ENCODE results near the gene MARVELD3. TPM values are rescaled to one million over a fixed set of nuclear protein-coding genes. Genes with fewer than 3 reads are reported as not detected.

The MARVELD3 gene
- total RNA-seq, 1 experiment from 2014 or later, result 7.4 TPM

- no peak overlapping the region for H3K4me2 ChIP-seq (ENCODE audit: low read length)
- BruUV-seq (replicated peaks), result no TSS peak
- H3K9me2 ChIP-seq (replicated peaks; ENCODE audit: low read length), result no peaks in the 10 kb centered on the region
- ChIA-PET POLR2A (ENCODE audit: unreplicated experiment) (no interaction called here), CTCF (no interaction called here)
- H4K20me1 ChIP-seq (ENCODE audit: low read length), result no peaks in the 10 kb centered on the region
- ATAC-seq, result no peak
- no peaks in the 10 kb centered on the region for H3K9me3 ChIP-seq (ENCODE audit: low read length)
- TF ChIP-seq EZH2phosphoT487 (IDR thresholded peaks at IDR 0.05; ENCODE audit: borderline replicate concordance, low read length) (no peak), EZH2 (IDR thresholded peaks at IDR 0.05; ENCODE audit: low read length, unreplicated experiment) (no peak), CTCF (conservative IDR thresholded peaks at IDR 0.05; ENCODE audit: low read depth, low read length) (no peak)
- no peaks in the 10 kb centered on the region for H3K4me1 ChIP-seq (ENCODE audit: insufficient read depth, low read length)
- DNase-seq, result no peak
- H3K27me3 ChIP-seq (ENCODE audit: low read length), result no peaks in the 10 kb centered on the region
- no peak overlapping the region for H2AFZ ChIP-seq (ENCODE audit: low read length)
- no peaks in the 10 kb centered on the region for H3K79me2 ChIP-seq (ENCODE audit: low read length)
- no peaks in the 10 kb centered on the region for H3F3A ChIP-seq (ENCODE audit: low read length, unreplicated experiment)
- no peak overlapping the region for H3K27ac ChIP-seq (ENCODE audit: low read length)
- intact Hi-C loops (cut with micrococcal nuclease), result no loop called here
- no peak overlapping the region for H3K9ac ChIP-seq (ENCODE audit: low read length)
- H3K36me3 ChIP-seq (ENCODE audit: low read depth, low read length), result 0 out of 2 replicates have a peak, but pooled peaks cover 7% of the 10 kb centered on the region
- no peak overlapping the region for H3K4me3 ChIP-seq (ENCODE audit: low read length)
Observed at GRCh38 chr16:71647391-71647790, 21.4 kb downstream of the MARVELD3 start.

GRCh38 chr16:71648162-71648561 is 22.2 kb downstream of the MARVELD3 start:
- no peak overlapping the region for H2AFZ ChIP-seq (ENCODE audit: low read length)
- ChIA-PET POLR2A (ENCODE audit: unreplicated experiment) (no interaction called here), CTCF (no interaction called here)
- DNase-seq (no peak), ATAC-seq (no peak)
- H3K27me3 ChIP-seq (ENCODE audit: low read length), result no peaks in the 10 kb centered on the region
- intact Hi-C loops (cut with micrococcal nuclease), result no loop called here
- no peak overlapping the region for H3K4me3 ChIP-seq (ENCODE audit: low read length)
- H3K9me2 ChIP-seq (replicated peaks; ENCODE audit: low read length), result no peaks in the 10 kb centered on the region
- no peak overlapping the region for H3K9ac ChIP-seq (ENCODE audit: low read length)
- no peaks in the 10 kb centered on the region for H3F3A ChIP-seq (ENCODE audit: low read length, unreplicated experiment)
- no peaks in the 10 kb centered on the region for H4K20me1 ChIP-seq (ENCODE audit: low read length)
- no peaks in the 10 kb centered on the region for H3K4me1 ChIP-seq (ENCODE audit: insufficient read depth, low read length)
- BruUV-seq (replicated peaks), result no TSS peak
- TF ChIP-seq EZH2phosphoT487 (IDR thresholded peaks at IDR 0.05; ENCODE audit: borderline replicate concordance, low read length) (no peak), CTCF (conservative IDR thresholded peaks at IDR 0.05; ENCODE audit: low read depth, low read length) (no peak), EZH2 (IDR thresholded peaks at IDR 0.05; ENCODE audit: low read length, unreplicated experiment) (no peak)
- no peak overlapping the region for H3K27ac ChIP-seq (ENCODE audit: low read length)
- H3K79me2 ChIP-seq (ENCODE audit: low read length), result no peaks in the 10 kb centered on the region
- no peak overlapping the region for H3K4me2 ChIP-seq (ENCODE audit: low read length)
- H3K9me3 ChIP-seq (ENCODE audit: low read length), result no peaks in the 10 kb centered on the region
- H3K36me3 ChIP-seq (ENCODE audit: low read depth, low read length), result 0 out of 2 replicates have a peak, but pooled peaks cover 7% of the 10 kb centered on the region

- H4K20me1 ChIP-seq (ENCODE audit: low read length), result no peaks in the 10 kb centered on the region
- no peaks in the 10 kb centered on the region for H3K4me1 ChIP-seq (ENCODE audit: insufficient read depth, low read length)
- no peaks in the 10 kb centered on the region for H3K9me2 ChIP-seq (replicated peaks; ENCODE audit: low read length)
- H3K27ac ChIP-seq (ENCODE audit: low read length), result no peak overlapping the region
- peak; percentile 12 for DNase-seq
- no peaks in the 10 kb centered on the region for H3F3A ChIP-seq (ENCODE audit: low read length, unreplicated experiment)
- no peak overlapping the region for H3K4me3 ChIP-seq (ENCODE audit: low read length)
- no peak overlapping the region for H3K9ac ChIP-seq (ENCODE audit: low read length)
- H3K4me2 ChIP-seq (ENCODE audit: low read length), result no peak overlapping the region
- H3K36me3 ChIP-seq (ENCODE audit: low read depth, low read length), result 0 out of 2 replicates have a peak, but pooled peaks cover 7% of the 10 kb centered on the region
- CTCF ChIA-PET, result no interaction called here
- POLR2A ChIA-PET (ENCODE audit: unreplicated experiment), result no interaction called here
- H3K9me3 ChIP-seq (ENCODE audit: low read length), result no peaks in the 10 kb centered on the region
- H2AFZ ChIP-seq (ENCODE audit: low read length), result no peak overlapping the region
- H3K79me2 ChIP-seq (ENCODE audit: low read length), result no peaks in the 10 kb centered on the region
- ATAC-seq, result peak; percentile 27; the same call in 1 of the 2 replicates
- intact Hi-C loops (cut with micrococcal nuclease), result no loop called here
- BruUV-seq (replicated peaks), result no TSS peak
- TF ChIP-seq EZH2phosphoT487 (IDR thresholded peaks at IDR 0.05; ENCODE audit: borderline replicate concordance, low read length) (no peak), CTCF (conservative IDR thresholded peaks at IDR 0.05; ENCODE audit: low read depth, low read length) (peak; percentile 56)
- no peaks in the 10 kb centered on the region for H3K27me3 ChIP-seq (ENCODE audit: low read length)
Observed at GRCh38 chr16:71648921-71649320, 22.9 kb downstream of the MARVELD3 start.

Measured in PC-3 (cell line).